Nucleus accumbens (tissue), 56 donors: ENCODE results near the gene CTAGE8.
"Not testable (repeated sequence)": the region's sequence is repeated elsewhere in the genome, so short reads cannot be mapped to it uniquely, and the experiment has no call there.

Experiments
- DNase-seq, 56 donors: peaks; one replicate each; lab custom pipeline; 2025; lab: John Stamatoyannopoulos, UW

CTAGE8 gene

DNA sequence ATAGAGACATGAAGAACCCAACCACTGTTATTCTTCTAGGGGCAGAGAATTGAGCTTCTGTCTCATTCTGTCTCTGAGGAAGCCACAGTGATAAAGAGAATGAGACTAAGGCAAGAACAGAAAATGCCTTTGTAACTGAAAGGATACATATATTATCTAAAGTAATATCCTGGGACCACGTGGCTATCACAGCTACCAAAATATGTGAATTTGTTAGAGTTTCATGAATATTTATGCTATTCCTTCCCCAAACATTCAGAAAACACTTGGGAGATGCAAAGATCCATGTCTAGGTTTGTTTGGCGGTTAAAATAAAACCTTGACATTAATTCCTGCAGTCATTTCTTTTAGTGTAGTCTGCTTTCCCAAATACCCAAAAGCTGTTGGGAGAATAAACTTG, 7.0 kb downstream of the CTAGE8 start:
- not testable (repeated sequence) for DNase-seq

DNA sequence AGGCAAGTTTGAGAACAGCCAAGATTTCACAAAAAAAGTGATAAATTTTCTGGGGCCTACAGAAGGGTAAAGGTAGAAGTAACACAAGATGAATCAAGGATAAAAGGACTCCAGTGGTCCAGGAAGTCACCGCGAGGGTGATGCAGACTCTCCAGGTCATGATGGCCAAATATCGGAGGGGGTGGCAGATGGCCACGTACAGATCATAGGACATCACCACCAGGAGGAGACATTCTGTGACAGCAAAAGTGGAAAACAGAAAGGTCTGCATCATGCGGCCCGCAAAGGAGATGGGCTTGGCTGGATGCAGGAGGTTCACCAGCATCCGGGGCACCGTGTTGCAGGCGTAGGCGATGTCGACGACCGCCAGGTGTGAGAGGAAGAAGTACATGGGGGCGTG, 10.0 kb downstream of the CTAGE8 start:
- not testable (repeated sequence) for DNase-seq

DNA sequence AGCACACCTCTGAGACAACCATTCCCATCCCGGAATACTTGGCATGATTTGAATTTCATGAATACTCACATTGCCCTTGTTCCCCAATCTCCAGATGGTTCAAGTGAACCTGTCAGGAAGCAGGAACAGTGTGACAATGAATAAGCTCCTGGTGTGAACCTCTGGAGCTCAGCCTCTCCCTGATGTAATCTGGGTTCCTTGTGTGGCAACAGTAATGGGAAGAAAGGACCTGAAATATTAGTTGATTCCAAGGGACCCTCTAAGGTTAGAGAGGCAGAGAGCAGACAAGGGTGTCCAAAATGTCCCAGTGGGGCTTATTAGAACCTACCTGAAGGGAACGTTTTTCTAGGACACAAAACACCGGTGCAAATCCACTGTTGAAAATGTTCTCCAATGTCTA, 13.0 kb downstream of the CTAGE8 start:
- DNase-seq = no peak

DNA sequence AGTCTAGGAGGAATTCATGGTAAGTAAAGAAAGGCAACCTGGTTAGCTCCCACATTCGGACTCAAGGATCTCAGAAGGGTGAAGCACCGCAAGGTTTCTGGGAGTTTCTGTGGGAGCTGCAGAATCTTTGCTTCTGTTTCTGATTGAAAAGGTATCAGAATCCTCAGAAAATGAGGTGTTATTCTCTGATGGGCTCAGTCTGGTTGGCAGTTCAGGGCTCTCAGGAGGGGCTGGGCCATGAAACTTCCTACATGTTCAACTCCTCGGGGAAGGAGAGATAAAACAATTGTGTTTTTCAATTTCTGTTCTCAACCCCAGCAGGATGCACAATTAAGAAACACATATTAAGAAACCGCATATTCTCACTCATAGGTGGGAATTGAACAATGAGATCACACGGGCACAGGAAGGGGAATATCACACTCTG, 13.6 kb downstream of the CTAGE8 start:
- DNase-seq = no peak

DNA sequence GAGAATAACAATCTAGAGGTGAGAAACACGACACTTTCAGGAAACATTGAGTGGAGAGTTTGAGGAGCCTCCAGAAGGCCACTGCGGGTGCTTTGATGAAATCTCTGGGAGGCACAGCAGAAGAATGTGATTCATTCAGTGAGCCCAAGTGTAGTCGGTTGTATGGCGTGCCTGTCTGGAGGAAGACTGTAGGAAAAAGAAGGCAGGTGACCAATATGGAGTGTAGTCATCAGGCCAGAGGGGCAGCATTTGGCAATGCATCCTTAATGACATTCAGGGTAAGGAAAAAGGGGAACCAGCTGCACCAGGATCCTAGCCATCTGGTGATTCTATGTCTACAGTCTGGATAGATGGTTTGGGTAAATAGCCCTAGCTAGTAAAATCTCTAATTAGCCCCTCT, 16.8 kb downstream of the CTAGE8 start:
- DNase-seq = not testable (repeated sequence)

DNA sequence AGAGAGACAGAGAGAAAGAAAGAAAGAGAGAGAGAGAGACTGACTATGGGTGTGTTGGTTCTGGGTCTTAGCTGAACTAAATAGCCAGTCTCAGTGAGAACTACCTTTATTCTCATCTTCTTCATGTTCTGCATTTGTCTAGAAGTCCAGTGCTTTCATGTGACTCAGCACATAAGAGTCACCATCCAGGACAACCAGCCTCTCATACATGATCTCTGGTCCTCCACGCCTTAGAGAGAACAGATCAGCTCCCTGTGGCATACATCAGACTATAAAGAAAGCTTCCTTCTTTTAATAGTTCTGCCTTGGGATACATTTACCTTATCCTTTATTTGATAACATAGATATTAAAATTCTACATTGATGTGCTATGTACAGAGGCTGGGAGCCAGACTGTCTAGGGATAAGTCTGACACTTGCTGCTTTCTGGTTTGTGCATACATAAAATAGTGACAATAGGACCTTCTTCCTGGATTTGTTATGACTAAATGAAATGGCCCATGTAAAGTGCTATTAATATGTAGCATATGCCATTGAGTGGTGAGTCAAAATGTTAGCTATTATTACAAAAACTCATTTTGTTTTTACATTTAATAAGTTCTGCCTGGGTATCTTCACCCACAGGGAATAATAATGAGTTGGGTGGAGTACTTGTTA, 21.3 kb downstream of the CTAGE8 start:
- DNase-seq = not testable (repeated sequence)

DNA sequence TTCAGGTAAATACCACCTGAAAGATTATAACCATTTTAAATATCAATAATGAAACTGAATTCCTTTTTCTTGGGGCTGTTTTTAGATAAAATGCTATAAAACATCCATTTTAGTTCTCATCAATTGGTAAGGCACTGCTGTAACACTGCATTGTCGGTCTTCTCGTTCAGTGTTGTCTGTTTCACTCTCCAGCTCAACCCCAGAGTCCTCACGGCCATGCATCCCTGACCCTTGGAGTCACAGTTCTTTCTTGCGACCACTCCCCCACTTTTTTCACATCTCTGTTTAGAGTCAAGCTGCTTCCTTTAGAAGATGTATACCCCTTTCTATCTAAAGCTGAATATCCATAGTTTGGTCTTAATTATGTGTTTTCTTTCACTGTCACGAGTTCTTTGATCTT, 22.1 kb downstream of the CTAGE8 start:
- DNase-seq = not testable (repeated sequence)

DNA sequence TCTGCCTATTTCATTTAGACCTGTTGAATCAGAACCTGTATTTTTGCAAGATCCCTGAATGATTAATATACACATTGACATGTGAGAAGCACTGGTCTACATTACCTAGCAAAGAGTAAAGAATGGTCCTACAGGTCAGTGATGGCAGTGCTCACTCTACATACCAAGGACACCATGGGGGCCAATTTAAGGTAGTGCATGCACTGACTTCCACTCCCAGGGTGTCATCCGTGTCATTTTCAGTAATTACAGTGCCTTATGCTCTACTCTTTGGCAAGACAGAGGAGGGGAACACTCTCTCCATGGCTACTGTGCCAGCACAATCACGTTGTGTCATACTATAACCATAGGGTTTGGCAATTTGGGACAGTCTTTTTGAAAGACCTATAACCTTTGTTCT, 23.7 kb downstream of the CTAGE8 start:
- not testable (repeated sequence) for DNase-seq

DNA sequence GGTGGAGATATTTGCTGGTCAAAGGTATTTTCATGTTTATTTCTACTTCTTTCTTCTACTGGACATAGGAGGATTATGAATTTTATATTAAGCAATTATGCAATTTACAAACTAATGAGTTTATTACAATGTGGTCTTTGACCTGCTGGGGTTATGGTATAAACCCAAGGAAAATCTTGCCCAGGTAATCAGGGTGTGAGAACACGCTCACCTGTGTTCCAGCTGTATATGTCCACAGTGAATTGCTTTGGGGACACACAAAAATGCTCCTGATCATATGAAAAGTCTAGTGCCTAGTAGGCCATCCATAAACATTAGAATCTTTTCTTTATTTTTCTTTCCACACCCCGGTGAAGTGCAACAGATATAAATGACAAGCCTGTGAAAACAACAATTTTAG, 29.7 kb downstream of the CTAGE8 start, which contains the start of gene OR2A42:
Gene OR2A42, minus strand, starts transcription at position 241 of the 400 bp plus-strand sequence. CDS start 6,762 bp downstream, outside the sequence.
- DNase-seq = not testable (repeated sequence)

DNA sequence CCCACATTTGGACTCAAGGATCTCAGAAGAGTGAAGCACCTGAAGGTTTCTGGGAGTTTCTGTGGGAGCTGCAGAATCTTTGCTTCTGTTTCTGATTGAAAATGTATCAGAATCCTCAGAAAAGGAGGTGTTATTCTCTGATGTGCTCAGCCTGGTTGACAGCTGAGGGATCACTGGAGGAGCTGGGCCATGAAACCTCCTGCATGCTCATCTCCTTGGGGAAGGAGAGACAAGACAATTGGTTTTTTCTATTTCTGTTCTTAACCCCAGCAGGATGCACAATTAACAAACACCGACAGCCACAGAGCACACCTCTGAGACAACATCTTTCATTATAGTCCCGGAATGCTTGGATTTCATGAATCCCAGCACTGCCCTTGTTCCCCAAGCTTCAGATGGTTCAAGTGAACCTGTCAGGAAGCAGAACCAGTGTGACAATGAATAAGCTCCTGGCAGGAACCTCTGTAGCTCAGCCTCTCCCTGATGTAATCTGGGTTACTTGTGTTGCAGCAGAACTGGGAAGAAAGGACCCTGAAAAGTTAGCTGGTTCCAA, 30.5 kb downstream of the CTAGE8 start:
- not testable (repeated sequence) for DNase-seq

DNA sequence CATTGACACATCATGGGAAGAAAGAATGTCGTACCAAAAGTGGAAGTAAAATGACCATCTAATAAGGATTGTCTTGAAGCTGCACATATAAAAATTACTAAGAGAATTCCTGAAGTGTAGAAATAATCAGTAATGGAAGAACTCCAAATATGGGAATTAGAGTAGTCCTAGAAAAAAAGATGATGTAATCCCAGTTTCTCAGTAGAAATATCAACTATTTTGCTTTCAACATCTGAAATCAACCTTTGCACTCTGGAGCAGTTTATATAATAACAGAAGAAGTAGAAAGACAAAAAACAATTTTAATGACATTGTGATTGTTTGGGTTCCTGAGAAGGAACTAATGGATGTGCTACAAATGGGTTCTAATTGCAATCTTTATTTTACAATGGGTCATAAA, 36.0 kb downstream of the CTAGE8 start:
- not testable (repeated sequence) for DNase-seq

DNA sequence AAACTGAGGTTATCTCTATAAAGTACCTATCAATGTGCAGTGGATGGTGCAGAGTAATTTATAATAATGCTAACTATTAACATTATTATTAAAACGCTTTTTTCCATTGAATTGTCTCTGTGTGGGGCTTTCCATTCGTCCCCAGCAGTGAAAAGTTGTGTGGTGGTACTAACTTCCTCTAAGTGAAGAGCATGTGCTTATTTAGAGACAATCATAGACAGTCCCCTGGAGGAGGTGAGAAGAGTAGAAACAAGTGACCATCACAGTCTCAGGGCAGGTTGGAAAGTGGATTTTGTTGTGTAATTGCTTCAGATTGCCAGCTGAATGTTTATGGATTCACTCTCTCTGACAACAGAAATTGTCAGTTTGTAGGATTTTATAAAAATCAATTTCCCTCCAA, 38.1 kb downstream of the CTAGE8 start:
- not testable (repeated sequence) for DNase-seq

DNA sequence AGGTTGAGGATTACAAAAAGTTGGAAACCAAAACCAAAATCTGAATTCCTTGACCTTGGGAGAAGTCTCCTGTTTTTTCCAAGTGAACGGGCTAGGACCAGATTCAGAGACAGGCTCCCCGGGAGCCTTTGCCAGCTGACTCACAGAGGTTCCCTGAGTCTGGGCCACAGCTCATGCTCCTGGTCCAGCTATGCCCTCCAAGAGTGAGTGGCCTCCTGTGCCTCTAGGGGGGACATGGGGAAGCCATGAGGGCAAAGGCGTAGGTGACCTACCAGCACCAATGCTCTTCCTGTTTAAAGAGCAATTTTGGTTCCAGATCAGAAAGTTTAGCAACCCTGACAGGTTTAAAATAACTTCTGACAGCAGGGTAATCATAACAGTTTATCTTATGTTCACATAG, 40.3 kb downstream of the CTAGE8 start:
- DNase-seq = not testable (repeated sequence)

DNA sequence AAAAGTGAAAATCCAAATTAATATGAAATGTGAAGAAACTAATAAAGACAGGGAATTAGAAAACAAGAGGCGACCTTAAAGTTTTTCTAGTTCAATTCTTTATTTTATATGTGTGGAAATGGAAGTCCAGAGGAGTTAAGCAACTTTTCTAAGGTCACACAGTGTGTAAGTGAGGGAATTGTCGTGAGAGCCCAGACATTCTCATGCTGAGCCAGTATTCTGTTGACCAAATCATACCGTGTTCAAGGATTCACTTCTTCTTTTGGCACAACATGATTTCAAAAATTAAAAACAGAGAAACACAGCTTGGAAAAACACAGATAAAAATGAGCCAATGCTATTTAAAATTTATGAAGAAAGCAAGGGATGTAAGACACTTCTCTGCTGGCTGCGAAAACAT, 42.2 kb downstream of the CTAGE8 start:
- not testable (repeated sequence) for DNase-seq

DNA sequence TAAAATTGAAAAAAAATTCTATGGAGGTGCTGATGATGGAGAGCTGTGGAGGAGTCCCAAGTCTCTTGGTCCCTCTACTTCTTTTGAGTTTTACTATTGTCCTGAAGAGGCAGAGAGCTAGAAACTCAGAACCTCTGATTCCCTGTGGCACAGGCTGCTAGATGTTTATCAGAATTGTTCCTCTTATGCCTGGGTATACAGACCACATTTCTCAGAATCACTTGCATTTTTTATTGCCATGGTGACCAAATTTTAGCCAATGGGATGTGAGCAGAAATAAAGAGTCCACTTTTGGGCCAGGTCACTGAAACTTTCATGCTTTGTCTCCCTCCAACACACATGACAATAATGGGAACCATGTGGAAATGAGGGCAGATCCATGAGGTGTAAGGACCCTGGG, 45.4 kb downstream of the CTAGE8 start:
- not testable (repeated sequence) for DNase-seq

DNA sequence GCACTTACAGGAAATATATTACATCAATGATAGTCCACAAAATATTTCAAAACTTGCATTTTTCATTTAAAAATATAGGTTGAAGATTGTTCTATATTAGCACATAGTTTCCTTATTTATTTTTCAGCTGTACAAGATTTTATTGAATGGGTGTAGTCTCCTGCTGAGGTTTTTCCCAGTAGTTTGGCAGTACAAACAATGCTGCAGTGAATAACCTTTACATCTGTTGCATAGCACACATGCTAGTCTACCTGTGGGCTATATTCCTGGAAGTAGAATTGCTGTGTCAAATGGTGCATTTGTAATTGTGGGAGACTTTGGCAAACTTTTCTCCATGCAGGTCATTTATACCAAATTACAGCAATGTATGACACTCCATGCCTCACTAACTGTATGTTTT, 48.6 kb downstream of the CTAGE8 start:
- not testable (repeated sequence) for DNase-seq

DNA sequence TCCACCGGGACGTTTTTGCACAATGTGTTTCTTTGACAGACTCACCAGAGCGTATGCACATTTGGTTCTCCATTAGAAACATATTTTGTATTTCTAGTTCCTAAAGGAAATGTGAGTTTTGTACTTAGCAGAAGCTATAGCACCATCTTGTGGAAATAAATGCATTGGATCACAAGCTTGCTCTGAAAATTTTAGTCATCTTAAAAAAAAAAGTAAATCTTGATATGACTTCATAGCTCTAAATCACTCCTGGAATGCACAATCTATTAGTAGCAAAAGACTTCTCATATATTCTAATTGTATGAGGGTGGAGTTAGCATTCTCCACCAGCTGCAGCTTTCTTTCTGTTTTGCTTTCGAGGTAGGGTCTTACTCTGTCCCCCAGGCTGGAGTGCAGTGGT, 49.9 kb downstream of the CTAGE8 start:
- not testable (repeated sequence) for DNase-seq

DNA sequence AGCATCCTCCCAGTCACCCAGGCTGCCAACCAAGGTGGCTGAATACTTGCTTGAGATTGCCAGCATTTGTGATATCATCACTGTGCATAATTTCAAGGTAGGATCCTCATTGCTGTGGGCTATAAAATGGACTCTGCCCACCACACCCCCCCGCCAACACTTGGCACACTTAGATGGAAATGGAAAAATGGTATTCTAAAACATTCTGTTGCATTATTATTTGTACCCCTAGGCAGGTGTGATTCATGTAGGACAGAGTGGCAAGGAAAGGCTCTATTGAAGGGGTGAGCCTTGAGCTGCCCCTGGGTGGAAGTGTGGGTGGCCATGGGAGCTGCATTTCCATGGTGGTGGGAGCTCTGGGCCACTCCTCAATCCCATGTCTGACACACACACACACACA, 50.5 kb downstream of the CTAGE8 start:
- DNase-seq = not testable (repeated sequence)

DNA sequence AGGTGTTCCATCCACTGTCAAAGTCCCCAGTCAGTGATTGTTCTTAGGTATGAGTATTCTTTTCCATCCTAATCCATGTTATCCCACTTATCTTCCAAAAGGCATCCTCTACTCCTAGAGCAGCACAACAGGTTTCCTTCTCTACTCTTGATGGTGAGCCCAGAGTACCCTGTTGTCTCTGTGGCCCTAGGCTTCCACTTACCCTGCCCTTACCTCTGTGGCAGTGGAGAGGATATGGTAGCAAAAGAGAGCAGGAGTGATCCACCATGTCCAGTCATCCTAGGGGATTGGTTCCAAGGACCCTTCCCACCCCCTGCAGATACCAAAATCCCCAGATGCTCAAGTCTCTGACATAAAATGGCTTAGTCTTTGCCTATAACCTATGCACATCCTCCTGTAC, 51.9 kb downstream of the CTAGE8 start:
- not testable (repeated sequence) for DNase-seq
